GM21619 (cell line): Measurements from ENCODE around the gene HMOX1.
"Not testable (repeated sequence)": the region's sequence is repeated elsewhere in the genome, so short reads cannot be mapped to it uniquely, and the experiment has no call there.

Experiments
- ATAC-seq: cut with Tn5 transposase; IDR thresholded peaks from one replicate; pipeline ENCODE4 v1.9.1; 2021; ENCODE audit not compliant: unreplicated experiment

HMOX1 gene

GRCh38 chr22:35378621-35379020 is 2.3 kb upstream of the HMOX1 start:
- ATAC-seq = no peak

GRCh38 chr22:35379146-35379993 is 1.5 kb upstream of the HMOX1 start:
- ATAC-seq = no peak

GRCh38 chr22:35380013-35380412 is 883 bp upstream of the HMOX1 start:
- ATAC-seq = no peak

DNA sequence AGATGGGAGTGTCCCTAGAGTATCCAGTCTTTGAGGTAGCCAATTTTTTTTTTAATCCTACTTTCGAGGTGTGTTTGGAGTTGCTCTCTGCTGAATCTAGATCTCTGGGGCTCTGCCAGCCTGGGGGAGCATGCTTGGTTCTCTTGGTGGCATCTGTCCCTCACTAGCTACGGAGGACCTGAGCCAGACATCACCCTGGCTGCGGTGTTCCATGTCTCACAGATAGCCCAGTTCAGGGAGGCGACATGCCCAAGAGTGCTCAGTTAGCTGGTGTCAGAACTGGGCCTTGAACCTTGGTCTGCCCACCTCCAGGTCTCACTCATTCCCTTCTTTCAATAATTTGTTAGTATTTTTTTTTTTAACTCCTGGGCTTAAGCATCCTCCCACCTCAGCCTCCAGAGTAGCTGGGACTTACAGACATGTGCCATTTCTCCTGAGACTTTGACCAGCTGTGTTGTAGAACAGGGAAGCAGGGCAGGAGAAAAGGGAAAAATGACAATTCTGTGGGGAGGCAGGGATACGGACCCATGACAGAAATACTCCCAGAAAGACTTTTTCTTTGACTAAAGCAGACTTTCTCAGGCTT is 621 bp downstream of the HMOX1 start:
- ATAC-seq = no peak

GRCh38 chr22:35383679-35384071 is 2.8 kb downstream of the HMOX1 start:
- no peak for ATAC-seq

DNA sequence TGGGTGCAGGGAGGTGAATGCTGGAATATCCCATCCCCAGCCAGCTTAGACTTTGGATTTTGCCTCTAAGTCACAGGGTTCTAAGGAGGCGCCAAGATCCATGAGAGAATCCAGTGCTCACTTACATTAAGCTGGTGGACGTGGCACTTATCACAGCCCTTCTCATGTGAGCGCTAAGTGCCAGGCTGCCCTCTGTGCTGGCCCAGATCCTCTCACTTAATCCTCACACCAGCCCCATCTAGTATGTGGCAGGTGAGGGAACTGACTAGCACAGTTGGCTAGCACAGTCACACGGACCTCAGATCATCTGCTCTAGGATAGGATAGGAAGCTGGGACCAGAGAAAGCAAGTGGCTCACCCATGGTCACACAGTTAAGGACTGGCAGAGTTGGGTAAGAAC is 3.6 kb downstream of the HMOX1 start:
- ATAC-seq = no peak

DNA sequence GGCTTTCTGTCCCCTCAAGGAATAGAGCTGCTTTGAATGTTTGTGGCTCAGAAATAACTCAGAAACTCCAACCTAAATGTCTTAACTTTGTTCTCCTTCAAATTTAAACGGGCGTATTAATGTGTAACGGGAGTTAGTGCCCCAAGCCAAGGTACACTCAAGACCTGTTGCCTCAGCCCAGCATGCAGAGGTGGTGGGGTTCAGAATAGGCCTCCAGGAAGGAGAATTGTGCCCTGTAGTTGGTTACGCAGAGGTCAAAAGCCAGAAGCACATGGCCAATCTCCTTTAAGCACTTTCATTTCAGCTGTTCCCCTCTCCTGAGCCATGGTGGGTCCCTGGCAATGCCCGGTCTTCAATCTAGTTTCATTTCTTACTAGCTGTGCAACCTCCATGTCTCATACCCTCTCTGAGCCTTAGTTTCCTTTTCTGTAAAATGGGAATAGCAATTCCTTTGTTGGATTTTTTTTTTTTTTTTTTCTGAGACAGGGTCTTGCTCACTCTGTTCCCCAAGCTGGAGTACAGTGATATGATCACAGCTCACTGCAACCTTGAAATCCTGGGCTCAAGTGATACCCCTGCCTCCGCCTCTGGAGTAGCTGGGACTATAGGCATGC is 4.2 kb downstream of the HMOX1 start:
- ATAC-seq = no peak

- no peak for ATAC-seq
Measured at GRCh38 chr22:35386670-35387288, 5.9 kb downstream of the HMOX1 start.

- ATAC-seq = no peak
Measured at GRCh38 chr22:35390933-35391332, 10.0 kb downstream of the HMOX1 start.

DNA sequence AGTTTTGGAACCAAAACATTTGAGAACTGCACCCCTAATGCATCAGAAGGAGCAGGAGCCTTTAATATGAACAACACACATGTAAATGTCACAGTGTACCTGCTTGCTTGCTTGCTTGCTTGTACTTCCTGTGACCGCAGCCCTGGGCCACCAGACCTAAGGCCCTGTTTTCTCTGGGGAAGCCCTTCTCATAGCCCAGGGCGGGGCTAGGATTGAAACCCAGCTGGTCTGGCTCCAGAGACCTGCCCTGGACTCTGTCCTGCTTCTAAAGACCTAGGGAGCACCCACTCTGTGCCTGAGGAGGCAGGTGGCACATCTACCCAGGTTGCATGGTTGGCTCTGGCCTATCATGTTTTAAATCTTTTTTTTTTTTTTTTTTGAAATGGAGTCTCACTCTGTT is 11.5 kb downstream of the HMOX1 start:
- no peak for ATAC-seq

- ATAC-seq = no peak
Measured at GRCh38 chr22:35393116-35394010, 12.5 kb downstream of the HMOX1 start.

- no peak for ATAC-seq
Measured at GRCh38 chr22:35394011-35394312, 13.1 kb downstream of the HMOX1 start.

- ATAC-seq = no peak
Measured at GRCh38 chr22:35394810-35395563, 14.1 kb downstream of the HMOX1 start.

DNA sequence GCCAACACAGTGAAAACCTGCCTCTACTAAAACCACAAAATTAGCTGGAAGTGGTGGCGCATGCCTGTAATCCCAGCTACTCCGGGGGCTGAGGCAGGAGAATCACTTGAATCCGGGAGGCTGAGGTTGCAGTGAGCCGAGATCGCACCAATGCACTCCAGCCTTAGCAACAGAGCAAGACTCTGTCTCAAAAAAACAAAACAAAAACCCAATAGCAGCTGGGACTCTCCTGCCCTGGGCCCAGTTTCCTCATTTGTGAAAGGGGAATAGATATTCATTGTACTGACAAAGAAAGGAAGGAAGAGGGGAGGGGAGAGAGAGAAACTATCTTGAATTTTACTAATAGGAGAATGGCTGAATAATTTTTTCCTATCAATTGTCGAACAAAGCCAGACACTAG is 15.7 kb downstream of the HMOX1 start:
- ATAC-seq = not testable (repeated sequence)

DNA sequence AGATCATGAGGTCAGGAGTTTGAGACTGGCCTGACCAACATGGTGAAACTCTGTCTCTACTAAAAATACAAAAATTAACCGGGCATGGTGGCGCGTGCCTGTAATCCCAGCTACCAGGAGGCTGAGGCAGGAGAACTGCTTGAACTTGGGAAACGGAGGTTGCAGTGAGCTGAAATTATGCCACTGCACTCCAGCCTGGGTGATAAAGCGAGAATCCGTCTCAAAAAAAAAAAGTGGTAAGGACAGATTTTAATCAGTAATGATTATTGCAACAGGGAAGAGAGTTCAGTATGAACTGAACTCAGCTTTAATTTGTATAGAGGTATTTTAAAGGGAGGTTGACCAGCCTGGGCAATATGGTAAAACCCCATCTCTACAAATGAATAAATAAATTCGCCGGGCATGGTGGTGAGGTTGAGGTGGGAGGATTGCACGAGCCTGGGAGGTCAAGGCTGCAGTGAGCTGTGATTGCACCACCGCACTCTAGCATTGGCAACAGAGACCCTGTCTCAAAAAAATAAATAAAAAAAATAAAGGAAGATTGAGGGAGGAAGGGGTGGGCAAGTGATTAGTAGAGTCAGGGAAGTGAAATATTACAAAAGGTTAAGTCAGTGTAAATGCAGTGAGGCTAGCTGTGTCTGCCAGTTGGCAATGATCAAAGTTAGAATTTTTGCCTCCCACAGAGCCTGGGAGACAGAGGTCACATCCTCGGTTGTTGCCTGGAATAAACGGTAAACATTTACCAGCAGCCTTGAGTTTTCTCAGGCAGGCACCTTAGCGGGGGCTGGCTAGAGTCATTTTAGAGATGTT is 16.4 kb downstream of the HMOX1 start:
- ATAC-seq = no peak

- no peak for ATAC-seq
Measured at GRCh38 chr22:35398591-35398973, 17.7 kb downstream of the HMOX1 start.

GRCh38 chr22:35399114-35399677 is 18.3 kb downstream of the HMOX1 start:
- ATAC-seq = no peak

- ATAC-seq = peak; percentile 93
Measured at GRCh38 chr22:35399678-35400500, 19.0 kb downstream of the HMOX1 start, which contains the start of gene MCM5. Gene MCM5 (plus strand): TSS chr22:35400140. CDS start chr22:35400439, 299 bp downstream.
